ENCODE results near the gene NME4.

Gene NME4

DNA sequence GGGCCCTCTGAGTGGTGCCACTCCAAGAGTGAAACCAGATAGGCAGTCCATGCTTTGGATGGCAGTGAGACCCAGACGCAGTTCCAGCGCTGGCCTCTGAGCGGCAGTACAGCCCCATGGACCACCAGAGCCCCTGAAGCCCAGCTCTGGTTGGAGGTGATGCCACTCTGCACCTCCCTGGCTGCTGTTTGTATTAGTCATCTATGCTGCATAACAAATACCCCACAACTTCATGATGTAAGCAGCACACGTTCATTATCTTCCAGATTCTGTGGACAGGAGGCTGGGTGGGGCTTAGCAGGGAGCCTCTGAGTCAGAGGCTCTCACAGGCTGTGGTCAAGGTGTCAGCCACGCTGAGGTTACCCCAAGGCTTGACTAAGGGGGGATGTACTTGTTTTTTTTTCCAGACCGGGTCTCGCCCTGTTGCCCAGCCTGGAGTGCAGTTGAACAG, 5.1 kb upstream of the NME4 start:
- FAIRE-seq (no peak), DNase-seq (ENCODE audit: insufficient read length) (peak; percentile 58)
- TF ChIP-seq TAF1 (IDR thresholded peaks at IDR 0.05; ENCODE audit: borderline replicate concordance, low read depth, low read length) (no peak), POLR2AphosphoS5 (IDR thresholded peaks at IDR 0.05; ENCODE audit: low read depth, low read length) (no peak), POLR2A (IDR thresholded peaks at IDR 0.05; ENCODE audit: low read depth, low read length) (no peak)

- DNase-seq (ENCODE audit: insufficient read length) (no peak), FAIRE-seq (no peak)
- TF ChIP-seq POLR2AphosphoS5 (IDR thresholded peaks at IDR 0.05; ENCODE audit: low read depth, low read length) (no peak), POLR2A (IDR thresholded peaks at IDR 0.05; ENCODE audit: low read depth, low read length) (no peak), TAF1 (IDR thresholded peaks at IDR 0.05; ENCODE audit: borderline replicate concordance, low read depth, low read length) (no peak)
These were observed 4.5 kb upstream of the NME4 start for GRCh38 chr16:392450-393030.

DNA sequence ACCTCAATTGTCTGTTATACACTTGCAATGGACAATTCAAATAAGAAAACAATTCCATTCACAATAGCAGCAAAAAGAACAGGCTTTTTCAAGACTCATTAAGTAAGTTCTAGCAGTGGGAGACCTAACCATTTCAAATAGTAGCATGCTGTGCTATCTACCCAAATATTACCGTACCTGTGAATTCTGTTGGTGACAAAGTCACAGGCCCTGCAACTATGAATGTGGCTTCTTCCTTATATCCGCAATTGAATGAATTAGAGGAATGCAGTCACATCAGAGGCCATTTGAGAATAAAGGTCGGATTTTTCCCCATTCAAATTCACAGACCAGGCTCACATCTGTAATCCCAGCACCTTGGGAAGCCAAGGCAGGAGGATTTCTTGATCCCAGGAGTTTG, 800 bp upstream of the NME4 start:
- FAIRE-seq = no peak
- DNase-seq (ENCODE audit: insufficient read length) = no peak
- TF ChIP-seq TAF1 (IDR thresholded peaks at IDR 0.05; ENCODE audit: borderline replicate concordance, low read depth, low read length) (no peak), POLR2A (IDR thresholded peaks at IDR 0.05; ENCODE audit: low read depth, low read length) (no peak), POLR2AphosphoS5 (IDR thresholded peaks at IDR 0.05; ENCODE audit: low read depth, low read length) (no peak)

- TF ChIP-seq TAF1 (IDR thresholded peaks at IDR 0.05; ENCODE audit: borderline replicate concordance, low read depth, low read length) (no peak), POLR2AphosphoS5 (IDR thresholded peaks at IDR 0.05; ENCODE audit: low read depth, low read length) (no peak)
- peak; percentile 75 for FAIRE-seq
- no peak for DNase-seq (ENCODE audit: insufficient read length)
These were observed 394 bp upstream of the NME4 start for GRCh38 chr16:396605-397004.

GRCh38 chr16:397736-398332, 835 bp downstream of the NME4 start:
- no peak for FAIRE-seq
- TF ChIP-seq TAF1 (IDR thresholded peaks at IDR 0.05; ENCODE audit: borderline replicate concordance, low read depth, low read length) (no peak), POLR2AphosphoS5 (IDR thresholded peaks at IDR 0.05; ENCODE audit: low read depth, low read length) (no peak), POLR2A (IDR thresholded peaks at IDR 0.05; ENCODE audit: low read depth, low read length) (no peak)
- DNase-seq (ENCODE audit: insufficient read length) = no peak

- no peak for TF ChIP-seq TAF1 (IDR thresholded peaks at IDR 0.05; ENCODE audit: borderline replicate concordance, low read depth, low read length)
- 0 out of 2 replicates have a peak, but pooled peaks have one; percentile 45 for TF ChIP-seq POLR2AphosphoS5 (IDR thresholded peaks at IDR 0.05; ENCODE audit: low read depth, low read length)
- FAIRE-seq (no peak), DNase-seq (ENCODE audit: insufficient read length) (no peak)
These were observed 1.8 kb downstream of the NME4 start for GRCh38 chr16:398561-399339.

DNA sequence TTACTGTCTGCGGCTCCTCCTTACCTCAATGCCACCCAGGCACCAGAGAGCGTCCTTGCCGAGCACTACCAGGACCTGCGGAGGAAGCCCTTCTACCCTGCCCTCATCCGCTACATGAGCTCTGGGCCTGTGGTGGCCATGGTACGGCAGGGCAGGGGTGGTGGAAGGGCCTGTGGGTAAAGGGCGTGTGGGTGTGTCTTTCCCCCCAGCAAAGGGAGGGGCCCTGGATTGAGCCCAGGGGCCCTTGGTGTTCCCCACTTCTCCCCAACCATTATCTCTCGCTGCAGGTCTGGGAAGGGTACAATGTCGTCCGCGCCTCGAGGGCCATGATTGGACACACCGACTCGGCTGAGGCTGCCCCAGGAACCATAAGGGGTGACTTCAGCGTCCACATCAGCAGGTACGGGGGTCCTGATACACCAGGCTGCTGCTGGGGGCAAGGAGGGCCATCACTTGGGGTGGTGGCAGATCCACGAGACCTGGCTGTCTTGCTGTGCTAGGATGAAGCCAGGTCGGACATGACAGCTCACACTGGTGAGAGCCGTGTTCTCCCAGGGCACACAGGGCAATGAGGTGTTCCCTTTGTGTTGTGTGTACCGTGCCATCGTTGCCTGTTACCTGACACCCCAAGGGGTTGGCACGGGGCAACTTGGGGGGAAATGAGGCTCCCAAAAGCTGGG, 2.5 kb downstream of the NME4 start:
- FAIRE-seq (no peak), DNase-seq (ENCODE audit: insufficient read length) (no peak)
- no peak for TF ChIP-seq POLR2AphosphoS5 (IDR thresholded peaks at IDR 0.05; ENCODE audit: low read depth, low read length)
- TF ChIP-seq POLR2A (IDR thresholded peaks at IDR 0.05; ENCODE audit: low read depth, low read length) = no peak

GRCh38 chr16:400061-400591, 3.1 kb downstream of the NME4 start:
- DNase-seq (ENCODE audit: insufficient read length) = no peak
- no peak for FAIRE-seq
- TF ChIP-seq POLR2AphosphoS5 (IDR thresholded peaks at IDR 0.05; ENCODE audit: low read depth, low read length) = no peak
- no peak for TF ChIP-seq POLR2A (IDR thresholded peaks at IDR 0.05; ENCODE audit: low read depth, low read length)

DNA sequence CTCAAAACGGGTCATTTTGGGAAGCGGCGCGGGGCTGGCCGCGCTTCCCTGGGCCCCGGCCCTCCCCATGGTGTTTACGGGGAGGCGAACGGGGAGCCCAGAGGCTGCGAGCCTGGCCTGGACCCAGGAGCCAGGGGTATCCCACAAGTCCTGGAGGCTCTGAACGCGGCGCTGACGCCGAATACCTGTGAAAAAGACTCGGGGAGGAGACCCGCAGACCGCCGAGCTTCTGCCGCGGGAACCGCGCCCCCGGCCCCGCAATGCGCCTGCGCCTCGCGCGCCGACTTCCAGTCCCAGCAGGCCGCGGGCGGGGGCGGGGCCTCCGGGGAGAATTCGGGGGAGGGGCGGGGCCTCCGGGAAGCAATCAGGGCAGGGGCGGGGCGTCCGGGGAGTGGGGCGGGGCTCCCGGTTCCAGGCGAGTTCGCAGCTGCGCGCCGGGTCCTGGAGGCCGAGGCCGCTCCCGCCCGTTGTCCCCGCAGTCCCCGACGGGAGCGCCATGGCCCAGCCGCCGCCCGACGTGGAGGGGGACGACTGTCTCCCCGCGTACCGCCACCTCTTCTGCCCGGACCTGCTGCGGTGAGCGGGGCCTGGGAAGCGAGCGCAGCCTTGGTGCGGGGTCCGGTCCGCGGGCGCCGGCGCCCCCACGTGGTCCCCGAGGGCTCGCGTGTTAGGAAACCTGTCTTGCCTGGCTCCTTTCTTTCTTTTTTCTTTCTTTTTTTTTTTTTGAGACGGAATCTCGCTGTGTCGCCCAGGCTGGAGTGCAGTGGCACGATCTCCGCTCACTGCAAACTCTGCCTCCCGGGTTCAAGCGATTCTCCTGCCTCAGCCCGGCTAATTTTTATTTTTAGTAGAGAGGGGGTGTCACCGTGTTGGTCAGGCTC, 4.7 kb downstream of the NME4 start, which contains the start of gene DECR2:
Gene DECR2 (plus strand): TSS at position 418 of the 881 bp plus-strand sequence. CDS start 79 bp downstream, at position 497.
- TF ChIP-seq TAF1 (IDR thresholded peaks at IDR 0.05; ENCODE audit: borderline replicate concordance, low read depth, low read length) (peak; percentile 37; the same call in 1 of the 2 replicates), POLR2A (IDR thresholded peaks at IDR 0.05; ENCODE audit: low read depth, low read length) (peak; percentile 81; the same call in 1 of the 2 replicates), POLR2AphosphoS5 (IDR thresholded peaks at IDR 0.05; ENCODE audit: low read depth, low read length) (peak; percentile 73)
- FAIRE-seq (peak; percentile 90), DNase-seq (ENCODE audit: insufficient read length) (peak; percentile 95)

GRCh38 chr16:404971-405486, 8.0 kb downstream of the NME4 start:
- no peak for DNase-seq (ENCODE audit: insufficient read length)
- FAIRE-seq = no peak
- TF ChIP-seq POLR2A (IDR thresholded peaks at IDR 0.05; ENCODE audit: low read depth, low read length) (no peak), POLR2AphosphoS5 (IDR thresholded peaks at IDR 0.05; ENCODE audit: low read depth, low read length) (no peak), TAF1 (IDR thresholded peaks at IDR 0.05; ENCODE audit: borderline replicate concordance, low read depth, low read length) (no peak)

All from GM12892 (cell line).